ENCODE measurements around the gene POLR2A.

POLR2A gene

DNA sequence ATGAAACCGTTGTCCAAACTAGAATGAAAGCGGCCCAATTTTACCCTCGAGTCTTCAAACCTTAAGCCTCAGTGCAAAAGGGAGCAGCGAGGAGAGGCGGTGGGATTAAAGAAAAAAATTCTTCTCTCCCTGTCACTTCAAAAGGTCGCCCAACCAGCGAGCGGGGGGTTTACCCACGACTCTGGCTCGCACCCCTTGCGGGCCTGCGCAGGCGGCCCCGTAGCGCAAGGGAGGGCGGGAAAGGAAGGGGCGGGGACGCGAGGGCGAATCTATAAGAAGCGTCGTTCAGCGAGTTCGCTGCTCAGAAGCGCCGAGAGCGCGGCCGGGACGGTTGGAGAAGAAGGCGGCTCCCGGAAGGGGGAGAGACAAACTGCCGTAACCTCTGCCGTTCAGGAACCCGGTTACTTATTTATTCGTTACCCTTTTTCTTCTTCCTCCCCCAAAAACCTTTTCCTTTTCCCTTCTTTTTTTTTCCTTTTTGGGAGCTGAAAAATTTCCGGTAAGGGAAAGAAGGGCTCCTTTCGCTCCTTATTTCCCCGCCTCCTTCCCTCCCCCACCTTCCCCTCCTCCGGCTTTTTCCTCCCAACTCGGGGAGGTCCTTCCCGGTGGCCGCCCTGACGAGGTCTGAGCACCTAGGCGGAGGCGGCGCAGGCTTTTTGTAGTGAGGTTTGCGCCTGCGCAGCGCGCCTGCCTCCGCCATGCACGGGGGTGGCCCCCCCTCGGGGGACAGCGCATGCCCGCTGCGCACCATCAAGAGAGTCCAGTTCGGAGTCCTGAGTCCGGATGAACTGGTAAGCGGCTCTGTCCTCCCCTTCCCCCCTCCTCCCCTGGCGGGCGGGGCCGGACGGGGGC, at the start of gene POLR2A:
TSS of gene POLR2A (plus strand) at position 300 of the 852 bp plus-strand sequence.
- DNase-seq, result peak; percentile 98

DNA sequence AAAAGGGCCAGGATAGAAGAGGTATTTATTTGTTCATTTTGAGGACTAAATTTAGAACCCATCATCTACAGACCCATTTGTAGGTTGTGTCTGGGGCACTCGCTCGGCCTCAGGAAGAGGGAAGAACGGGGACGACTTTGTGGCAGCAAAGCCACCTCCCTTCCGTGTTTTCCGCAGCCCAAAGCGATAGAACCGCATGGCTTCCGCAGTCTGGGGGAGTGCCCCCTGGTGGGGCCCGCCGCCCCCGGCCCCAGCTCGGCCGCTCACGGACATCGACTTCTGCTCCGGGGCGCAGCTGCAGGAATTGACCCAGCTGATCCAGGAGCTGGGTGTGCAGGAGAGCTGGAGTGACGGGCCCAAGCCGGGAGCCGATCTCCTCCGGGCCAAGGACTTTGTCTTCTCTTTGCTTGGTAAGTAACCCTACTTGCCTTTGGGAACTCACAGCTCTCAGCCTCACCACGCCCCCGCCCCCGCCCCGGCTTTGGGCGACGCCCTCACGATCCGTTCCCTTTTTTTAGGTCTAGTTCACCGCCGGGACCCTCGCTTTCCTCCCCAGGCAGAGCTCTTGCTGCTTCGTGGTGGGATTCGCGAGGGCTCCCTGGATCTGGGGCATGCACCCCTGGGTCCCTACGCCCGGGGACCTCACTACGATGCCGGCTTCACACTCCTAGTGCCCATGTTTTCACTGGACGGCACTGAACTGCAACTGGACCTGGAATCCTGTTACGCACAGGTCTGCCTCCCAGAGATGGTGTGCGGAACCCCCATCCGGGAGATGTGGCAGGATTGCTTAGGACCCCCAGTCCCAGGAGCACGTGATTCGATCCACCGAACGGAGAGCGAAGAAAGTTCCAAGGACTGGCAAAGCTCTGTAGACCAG, 48.2 kb upstream of the POLR2A start:
- DNase-seq, result no peak

DNA sequence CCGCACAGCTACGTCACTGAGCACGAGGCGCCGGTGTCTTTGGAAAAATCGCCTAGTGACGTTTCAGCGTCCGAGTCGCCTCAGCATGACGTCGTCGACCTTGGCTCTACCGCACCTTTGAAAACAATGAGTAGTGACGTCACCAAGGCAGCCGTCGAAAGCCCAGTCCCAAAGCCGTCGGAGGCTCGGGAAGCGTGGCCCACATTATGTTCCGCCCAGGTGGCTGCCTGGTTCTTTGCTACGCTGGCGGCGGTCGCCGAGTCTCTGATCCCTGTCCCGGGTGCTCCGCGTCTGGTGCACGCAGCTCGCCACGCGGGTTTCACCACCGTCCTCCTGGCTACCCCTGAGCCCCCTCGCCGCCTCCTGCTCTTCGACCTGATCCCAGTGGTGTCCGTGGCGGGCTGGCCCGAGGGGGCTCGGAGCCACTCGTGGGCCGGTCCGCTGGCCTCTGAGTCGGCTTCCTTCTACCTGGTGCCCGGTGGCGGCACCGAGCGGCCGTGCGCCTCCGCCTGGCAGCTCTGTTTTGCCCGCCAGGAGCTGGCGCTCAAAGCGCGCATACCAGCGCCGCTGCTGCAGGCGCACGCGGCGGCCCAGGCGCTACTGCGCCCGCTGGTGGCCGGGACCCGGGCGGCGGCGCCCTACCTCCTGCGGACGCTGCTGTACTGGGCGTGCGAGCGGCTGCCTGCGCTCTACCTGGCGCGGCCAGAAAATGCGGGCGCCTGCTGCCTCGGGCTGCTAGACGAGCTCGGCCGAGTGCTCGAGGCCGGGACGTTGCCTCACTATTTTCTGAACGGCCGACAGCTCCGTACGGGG, 47.4 kb upstream of the POLR2A start:
- peak; percentile 61 for DNase-seq

DNA sequence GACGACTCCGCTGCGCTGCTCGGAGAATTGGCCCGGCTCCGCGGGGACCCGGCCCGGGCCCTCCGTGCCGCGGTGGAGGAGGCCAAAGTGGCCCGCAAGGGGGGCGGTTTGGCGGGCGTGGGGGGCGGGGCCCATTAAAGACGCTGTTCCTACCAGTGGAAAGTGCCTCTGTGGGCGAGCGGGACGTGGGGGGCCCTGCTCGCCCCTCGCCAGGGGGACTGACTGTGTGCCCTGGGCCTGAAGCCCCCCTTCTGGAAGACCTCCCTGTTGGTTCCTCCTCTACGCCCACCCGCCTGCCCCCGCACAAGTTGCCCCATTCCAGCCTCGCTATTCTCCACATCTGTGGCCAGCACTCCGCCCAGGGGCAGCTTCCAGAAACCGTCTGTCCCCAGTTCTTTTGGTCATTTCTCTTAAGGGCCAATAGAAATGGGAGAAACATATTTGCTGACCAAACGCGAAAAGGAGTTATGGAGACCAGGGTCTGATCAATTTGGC, 46.8 kb upstream of the POLR2A start:
- DNase-seq, result no peak

DNA sequence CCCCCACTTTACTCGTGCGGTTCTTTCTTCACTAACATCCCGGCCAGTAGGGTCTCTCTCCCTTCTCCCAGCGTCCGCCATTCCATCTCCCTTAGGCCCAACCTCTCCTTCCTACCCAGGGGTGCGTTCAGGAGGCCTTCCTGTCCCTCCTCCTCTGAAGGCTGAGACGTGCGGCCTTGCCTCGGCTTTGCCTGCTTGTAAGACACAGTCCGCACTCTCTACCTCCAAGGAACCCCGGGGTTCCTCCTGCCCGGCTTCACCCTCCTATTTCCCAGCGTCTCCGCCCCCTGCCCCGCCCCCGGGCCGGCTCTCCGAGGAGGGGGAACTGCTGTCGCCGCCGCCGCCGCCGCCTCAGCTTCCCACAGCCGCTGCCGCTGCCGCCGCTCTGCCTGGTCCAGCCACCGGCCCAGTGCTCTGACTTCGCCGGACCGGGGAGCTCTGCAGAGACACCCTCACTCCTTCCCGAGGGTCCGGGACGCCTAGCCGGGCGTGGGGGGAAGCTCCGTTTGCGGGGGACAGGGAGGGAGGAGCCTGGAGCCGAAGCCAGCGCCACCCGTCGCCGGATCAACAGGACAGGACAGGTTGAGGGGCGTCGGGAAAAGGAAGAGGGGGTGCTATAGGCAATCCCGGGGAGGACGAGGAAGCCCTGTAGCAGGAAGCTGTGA, 46.1 kb upstream of the POLR2A start:
- DNase-seq, result peak; percentile 56

DNA sequence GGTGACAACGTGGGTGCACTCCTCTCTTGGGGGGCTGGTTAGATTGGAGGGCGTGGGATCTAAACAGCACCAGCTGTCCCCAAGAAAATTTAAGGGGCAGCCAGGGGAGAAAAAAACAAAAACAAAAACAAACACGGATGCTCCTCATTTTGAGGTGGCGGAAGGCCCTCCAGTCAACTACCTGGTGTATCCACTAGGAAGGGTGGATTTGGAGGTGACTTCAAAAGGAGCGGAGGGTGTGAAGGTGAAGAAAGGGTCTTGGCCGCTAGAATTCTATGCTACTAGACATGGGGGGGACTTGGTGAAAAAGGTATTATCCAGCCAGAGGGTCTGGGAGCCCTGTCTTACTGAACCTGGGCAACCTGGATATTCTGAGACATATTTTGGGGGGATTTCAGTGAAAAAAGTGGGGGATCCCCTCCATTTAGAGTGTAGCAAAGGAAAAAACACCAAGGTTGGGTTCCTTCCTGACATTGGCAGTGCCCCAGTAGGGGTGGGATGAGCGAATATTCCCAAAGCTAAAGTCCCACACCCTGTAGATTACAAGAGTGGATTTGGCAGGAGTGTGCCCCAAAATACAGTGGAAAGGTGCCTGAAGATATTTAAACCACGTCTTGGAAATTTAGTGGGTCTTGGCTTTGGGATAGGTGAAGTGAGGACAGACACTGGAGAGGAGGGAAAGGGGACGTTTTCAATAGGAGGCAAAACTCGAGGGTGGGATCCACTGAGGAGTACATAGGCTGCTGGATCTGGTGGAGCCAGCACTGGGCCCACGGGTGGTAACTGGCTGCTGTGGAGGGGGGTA, 45.3 kb upstream of the POLR2A start:
- no peak for DNase-seq

DNA sequence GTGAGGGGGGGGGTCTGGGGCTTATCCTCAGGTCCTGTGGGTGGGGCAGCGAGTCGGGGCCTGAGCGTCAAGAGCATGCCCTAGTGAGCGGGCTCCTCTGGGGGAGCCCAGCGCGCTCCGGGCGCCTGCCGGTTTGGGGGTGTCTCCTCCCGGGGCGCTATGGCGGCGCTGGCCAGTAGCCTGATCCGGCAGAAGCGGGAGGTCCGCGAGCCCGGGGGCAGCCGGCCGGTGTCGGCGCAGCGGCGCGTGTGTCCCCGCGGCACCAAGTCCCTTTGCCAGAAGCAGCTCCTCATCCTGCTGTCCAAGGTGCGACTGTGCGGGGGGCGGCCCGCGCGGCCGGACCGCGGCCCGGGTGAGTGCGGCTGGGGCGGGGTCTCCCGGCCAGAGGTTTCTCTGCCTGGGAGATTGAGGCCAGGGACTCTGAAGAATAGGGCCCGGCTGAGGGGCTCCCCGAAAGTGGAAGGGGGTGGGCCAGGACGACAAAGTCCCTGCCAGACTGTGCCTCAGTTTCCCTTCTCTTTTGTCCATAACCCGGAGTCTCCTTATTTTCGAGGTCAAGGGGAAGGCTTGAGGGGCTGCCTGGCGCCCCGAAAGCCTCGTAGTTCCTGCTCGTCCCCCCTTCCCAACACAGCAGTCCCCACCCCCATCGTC, 44.6 kb upstream of the POLR2A start, which contains the start of gene FGF11:
TSS of gene FGF11 (plus strand) at position 51 of the 651 bp plus-strand sequence. CDS start at position 160, 109 bp downstream.
- no peak for DNase-seq

DNA sequence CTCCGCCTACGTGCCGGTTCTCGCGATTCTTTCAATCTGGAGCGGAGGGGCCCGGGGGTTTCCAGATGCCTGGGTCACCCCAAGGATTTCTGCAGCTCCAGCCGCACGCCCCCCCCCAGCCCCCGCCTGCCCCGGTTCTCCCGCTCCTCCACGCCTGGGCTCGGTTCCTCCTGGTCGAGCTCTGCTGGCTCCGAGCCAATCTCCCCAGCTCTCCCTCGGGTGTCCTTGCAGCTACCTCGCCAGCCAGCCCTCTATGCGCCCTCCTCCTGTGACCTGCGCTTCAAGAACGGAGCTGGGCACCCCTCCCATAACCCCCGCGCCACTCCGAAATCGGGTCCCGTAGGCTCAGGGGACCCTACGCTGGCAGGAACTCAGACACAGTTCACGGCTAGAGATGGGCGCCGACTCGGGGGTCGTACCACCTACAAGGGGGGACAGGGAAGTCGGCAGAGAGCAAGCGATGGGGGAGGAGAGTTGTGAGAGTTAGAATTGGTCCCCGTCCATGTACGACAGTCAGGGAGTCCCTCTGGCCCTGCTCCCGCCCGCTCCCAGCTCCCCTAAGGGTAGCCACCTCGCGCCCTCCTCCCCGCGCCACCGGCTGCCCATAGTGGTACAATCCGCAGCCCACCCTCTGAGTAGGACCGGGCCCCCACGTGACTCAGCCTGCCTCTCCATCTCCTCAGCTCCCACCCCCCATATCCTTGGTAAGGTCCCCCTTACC, 43.9 kb upstream of the POLR2A start:
- DNase-seq, result no peak

DNA sequence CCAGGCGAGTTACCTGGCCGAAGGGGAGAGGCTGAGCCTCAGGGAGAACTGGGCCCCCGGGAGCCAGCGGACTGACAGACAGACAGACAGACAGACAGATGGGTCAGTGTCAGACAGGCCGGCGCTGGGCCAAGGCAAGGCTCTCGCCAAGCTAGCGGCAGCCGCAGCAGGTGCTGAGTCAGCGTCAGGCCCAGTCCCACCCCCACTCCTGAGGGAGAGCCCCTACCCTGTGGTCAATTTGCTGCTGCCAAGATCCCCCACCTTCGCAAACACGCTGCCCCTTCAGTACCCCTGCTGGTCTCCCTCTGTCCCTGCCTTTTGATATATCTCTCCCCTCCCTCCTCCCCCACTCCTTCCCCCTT, 43.4 kb upstream of the POLR2A start:
- DNase-seq, result no peak

DNA sequence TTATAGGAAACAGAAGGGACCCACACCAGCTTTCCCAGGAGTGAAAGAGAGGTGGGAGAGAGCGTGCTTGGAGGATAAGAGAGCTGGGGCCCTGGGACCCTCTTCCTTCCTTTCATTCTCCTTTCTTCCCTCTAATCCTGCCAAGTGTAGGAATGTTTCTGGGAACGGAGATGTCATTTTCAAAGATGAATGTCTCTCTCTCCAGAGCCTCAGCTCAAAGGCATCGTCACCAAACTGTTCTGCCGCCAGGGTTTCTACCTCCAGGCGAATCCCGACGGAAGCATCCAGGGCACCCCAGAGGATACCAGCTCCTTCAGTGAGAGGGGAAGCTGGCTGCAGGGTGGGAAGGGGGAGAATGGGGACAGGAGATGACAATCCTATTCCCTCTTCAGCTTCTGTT, 42.9 kb upstream of the POLR2A start:
- DNase-seq, result no peak

DNA sequence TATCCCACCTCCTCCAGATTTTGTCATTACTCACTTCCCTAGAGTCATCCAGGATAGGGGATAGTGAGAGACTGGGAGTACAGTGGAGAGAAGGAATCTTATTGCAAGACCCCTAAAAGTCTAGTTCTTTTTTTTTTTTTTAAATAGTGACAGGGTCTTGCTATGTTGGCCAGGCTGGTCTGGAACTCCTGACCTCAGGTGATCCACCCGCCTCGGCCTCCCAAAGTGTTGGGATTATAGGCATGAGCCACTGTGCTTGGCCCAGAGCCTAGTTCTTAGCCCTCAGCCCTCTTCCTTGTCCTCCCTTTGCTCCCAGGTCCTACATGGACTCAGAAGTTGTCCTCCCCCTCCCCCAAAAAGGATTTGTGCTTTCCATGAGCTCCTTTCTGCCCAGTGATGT, 42.0 kb upstream of the POLR2A start:
- DNase-seq, result no peak

DNA sequence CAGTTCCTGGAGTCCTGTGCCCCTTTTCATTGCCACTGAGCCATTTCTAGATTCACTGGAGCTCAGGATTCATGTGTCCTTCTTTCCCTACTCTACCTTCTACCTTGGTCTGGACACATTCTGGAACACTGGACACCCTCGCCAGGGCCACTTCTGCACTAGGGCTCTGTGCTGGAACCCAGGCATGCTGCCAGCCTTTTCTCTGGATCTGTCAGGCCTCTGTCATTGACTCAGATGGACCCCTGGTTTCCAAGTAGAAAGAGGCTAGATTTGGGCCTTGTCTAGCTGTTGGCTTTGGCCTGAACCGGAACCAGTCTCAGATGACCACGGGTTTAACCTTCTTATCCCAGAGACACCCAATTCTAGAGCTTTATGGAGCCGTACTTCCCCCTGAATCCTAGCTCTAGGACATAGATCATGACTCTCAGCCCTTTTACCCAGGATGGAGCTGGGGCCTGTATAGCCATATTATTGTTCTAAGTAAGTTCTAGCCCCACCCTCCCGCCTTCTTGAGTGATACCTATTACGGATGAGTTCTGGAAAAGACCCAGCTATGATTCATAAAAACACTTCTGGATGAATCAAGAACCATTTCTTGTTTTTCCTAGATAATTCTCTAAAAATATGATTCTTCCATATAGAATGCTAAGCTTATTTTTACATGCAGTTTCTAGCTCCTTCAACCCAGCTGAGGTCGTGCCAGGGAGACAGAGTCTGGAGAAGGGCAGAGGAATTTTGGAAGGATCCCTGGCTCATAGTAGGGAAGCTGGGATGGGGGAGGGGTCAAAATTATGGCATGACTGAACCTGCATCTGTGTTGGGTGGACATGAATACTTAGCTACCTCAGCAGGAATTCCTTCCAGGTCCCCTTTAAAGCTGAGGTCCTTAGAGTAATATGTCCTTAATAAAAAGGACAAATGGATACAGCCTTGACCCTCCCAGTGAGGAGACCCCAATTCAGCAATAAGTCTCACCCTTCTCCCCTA, 40.4 kb upstream of the POLR2A start:
- DNase-seq, result no peak

DNA sequence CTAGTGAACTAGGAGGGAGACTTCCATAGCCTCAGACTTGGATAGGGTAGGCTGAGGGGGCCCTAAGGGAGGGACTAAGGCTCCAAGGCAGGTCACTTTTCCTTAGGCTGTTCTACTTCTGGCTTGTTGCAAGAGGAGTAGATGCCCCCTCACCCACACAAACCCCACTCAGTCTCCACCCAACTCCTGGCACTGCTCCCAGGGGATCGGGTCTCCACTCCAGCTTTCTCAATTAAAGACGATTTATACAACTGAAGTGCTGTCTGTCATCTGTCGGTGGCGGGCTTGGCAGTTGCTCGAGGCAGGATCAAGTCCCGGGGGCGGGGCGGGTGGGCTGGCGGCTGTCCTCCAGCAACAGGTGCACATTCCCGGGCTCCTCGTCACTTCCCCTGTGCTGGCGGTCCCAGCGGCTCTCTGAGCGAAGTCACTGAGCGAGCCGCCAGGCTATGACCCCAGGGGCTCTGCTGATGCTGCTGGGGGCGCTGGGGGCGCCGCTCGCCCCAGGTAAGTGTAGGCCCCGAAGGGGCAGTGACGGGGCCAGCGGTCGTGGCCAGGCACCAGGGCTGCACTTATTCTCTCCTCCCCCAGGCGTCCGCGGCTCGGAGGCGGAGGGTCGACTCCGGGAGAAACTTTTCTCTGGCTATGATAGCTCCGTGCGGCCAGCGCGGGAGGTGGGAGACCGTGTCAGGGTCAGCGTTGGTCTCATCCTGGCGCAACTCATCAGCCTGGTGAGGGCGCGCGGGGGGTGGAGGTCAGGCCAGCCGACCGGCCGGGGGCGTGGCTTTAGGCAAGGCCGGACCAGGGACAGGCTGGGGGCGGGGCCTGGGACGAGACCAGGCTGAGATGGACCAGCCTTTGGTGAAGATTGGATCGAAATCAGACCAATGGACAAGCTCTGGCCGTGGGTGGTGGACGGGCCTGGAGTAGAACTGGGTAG, 39.2 kb upstream of the POLR2A start, which contains the start of gene CHRNB1:
TSS of gene CHRNB1 (plus strand) at position 380 of the 937 bp plus-strand sequence. CDS start at position 447, 67 bp downstream.
- DNase-seq, result no peak

DNA sequence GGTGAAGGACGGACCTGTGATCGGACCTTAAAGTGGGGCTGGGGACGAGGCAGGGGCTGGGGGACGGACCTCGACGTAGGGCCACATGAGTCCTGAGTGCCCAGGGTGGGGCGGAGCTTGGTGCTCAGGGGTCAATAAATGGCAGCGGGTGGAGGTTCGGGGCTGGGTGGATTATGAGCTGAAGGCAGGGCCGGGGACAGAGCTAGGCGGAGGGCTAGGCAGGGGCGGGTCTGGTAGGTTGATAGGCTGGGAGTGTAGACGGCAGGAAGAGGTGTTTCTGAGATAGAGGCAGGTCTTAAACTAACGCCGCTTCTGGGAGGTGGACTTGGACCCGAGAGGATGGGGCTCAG, 38.6 kb upstream of the POLR2A start:
- no peak for DNase-seq

DNA sequence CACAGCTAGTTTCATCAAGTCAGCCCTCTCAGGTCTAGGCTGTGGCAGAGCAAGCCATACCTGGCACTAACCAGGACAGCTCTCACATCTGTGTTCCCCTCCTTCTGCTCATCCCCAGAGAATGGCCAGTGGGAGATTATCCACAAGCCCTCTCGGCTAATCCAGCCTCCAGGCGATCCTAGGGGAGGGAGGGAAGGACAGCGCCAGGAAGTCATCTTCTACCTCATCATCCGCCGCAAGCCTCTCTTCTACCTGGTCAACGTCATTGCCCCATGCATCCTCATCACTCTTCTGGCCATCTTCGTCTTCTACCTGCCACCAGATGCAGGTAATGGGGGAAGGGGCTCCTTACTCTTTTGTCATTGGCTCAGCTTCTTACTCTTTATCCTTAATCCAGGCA, 35.7 kb upstream of the POLR2A start:
- DNase-seq, result no peak

DNA sequence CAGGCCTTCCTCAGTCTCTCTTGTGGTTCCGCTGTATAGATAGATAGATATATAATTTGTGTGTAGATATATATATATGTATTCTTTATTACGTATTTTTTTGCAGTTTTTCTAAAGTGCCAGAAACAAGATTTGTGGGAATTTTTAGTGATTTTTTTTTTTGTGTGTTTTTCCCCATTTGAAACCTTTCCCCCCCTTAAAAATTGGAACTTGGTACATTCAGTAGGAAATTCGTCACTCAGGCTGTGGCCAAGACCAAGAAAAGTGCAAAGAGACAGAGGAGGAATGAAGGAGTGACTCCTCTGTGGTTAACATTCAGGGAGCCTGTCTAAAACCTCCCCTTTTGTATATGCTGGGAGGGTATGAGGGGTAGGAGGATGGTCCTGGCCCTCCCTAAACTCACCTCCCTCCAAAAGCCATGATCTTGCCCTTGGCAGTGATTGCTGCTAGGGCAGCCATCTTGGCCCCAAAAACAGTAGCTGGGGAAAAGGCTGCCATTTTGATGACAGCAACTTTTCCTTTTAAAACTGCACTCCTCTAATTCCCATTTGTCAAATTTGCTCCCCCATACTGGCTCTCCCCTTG, 24.1 kb upstream of the POLR2A start:
- no peak for DNase-seq

Data from activated T-cell treated with anti-CD3 and anti-CD28 coated beads for 4 hours (primary cell).